ENCODE results near the gene NGDN.

GRCh38 chr14:23525611-23526010 is 56.1 kb downstream of the NGDN start:
- no peak for TF ChIP-seq POLR2A (IDR thresholded peaks at IDR 0.05; ENCODE audit: low read length)
- no peak for TF ChIP-seq GATA1 (IDR thresholded peaks at IDR 0.05; ENCODE audit: low read depth, low read length)
